GM12801 (cell line): ENCODE results near the gene RANBP3L.

Experiments used
- TF ChIP-seq, protein P1 (sequence below): IDR thresholded peaks from one replicate; pipeline ENCODE4 v1.5.1; 2011; ENCODE audit warnings: control low read depth; ENCODE audit not compliant: insufficient read length; ENCODE audit errors: extremely low read depth

RANBP3L gene

GRCh38 chr5:36301858-36302603, at the start of gene RANBP3L:
Gene RANBP3L, minus strand, starts transcription at chr5:36301902. Its CDS starts 486 bp downstream, at chr5:36301416.
- TF ChIP-seq, protein P1, sequence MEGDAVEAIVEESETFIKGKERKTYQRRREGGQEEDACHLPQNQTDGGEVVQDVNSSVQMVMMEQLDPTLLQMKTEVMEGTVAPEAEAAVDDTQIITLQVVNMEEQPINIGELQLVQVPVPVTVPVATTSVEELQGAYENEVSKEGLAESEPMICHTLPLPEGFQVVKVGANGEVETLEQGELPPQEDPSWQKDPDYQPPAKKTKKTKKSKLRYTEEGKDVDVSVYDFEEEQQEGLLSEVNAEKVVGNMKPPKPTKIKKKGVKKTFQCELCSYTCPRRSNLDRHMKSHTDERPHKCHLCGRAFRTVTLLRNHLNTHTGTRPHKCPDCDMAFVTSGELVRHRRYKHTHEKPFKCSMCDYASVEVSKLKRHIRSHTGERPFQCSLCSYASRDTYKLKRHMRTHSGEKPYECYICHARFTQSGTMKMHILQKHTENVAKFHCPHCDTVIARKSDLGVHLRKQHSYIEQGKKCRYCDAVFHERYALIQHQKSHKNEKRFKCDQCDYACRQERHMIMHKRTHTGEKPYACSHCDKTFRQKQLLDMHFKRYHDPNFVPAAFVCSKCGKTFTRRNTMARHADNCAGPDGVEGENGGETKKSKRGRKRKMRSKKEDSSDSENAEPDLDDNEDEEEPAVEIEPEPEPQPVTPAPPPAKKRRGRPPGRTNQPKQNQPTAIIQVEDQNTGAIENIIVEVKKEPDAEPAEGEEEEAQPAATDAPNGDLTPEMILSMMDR = no peak

- TF ChIP-seq, protein P1 = no peak
Observed at GRCh38 chr5:36346896-36347690, 45.4 kb upstream of the RANBP3L start.

DNA sequence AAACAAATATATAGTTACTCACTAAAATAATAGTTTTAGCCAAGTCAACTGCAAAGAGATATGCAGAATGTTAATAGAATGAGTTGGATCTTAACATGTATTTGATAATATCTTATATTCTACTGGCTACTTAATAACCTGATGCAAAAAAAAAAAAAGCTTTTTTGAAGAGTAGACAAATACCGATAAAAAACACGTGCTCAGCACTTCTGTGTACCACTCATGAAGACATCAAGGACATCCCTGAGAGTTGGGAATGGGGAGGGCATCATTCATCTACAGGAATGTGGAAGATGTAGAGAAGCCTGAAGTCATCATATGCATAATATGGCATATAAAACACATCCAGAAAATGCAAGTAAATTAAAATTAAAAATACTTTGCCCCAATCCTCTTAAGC, 43.2 kb upstream of the RANBP3L start:
- TF ChIP-seq, protein P1 = no peak

- TF ChIP-seq, protein P1 = no peak
Observed at GRCh38 chr5:36337597-36337996, 35.9 kb upstream of the RANBP3L start.

DNA sequence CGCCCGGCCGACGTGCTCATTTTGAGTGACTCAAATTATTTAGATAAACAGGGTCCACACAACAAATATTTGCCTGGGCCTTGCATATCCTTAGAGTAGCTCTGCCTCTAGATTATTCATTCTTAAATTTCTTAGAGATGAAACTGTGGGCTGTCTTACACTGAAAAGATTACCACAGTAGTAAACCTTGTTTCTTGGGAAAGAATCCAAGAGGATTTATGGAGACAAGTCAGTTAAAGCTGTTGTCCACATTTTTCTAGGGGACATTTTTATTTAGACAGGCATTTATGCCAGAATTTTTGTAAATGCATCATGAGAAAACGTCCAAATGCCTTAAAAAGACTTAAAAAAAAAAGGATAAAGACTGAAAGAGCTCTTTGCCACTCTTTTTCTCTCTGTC, 32.6 kb upstream of the RANBP3L start:
- TF ChIP-seq, protein P1 = no peak

GRCh38 chr5:36325196-36325595, 23.5 kb upstream of the RANBP3L start:
- TF ChIP-seq, protein P1 = no peak

DNA sequence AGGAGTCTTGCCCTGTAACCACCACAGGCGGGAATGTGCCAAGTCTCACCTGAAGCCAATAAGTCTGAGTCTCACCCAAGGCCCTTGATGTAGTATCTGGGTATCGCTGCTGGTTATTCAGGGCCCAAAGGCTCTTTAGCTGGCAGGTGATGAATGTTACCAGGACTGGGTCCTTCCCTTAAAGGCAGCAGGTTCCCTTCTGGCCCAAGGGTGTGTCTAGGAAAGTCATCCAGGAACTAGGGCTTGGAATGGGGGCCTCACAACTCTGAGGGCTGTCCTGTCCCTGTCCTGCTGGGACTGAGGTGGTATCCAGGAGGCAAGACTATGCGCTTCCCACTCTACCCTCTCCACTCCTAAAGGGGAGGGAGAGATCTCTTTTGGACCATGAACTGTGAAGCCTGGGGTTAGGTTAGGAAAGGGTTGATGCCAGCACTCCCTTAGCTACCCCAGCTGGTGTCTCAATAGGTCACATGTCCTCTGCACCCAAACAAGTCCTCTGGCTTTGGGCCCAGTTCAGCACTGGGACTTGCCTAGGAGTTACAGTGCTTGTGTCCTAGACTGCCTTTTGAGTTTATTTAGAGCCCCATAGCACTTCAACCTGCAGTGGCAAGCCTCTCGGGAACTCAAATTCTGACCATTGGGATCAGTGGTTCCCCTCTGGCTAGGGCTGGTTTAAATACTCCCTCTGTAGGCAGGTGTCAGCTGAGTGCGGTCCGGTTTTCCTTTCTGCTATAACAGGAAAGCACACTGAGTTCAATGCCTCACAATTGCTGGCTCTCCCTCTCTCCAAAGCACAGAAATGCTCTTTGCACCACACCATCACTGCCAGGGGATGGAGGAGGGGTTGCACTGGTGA, 22.5 kb upstream of the RANBP3L start:
- TF ChIP-seq, protein P1 = no peak
